Astrocyte of the hippocampus (primary cell): ENCODE results near the gene MYO6.

Experiments
- DNase-seq: peaks from one replicate; pipeline ENCODE4 v3.0.0; 2011; ENCODE audit warnings: low read depth, low spot score

The MYO6 gene

DNA sequence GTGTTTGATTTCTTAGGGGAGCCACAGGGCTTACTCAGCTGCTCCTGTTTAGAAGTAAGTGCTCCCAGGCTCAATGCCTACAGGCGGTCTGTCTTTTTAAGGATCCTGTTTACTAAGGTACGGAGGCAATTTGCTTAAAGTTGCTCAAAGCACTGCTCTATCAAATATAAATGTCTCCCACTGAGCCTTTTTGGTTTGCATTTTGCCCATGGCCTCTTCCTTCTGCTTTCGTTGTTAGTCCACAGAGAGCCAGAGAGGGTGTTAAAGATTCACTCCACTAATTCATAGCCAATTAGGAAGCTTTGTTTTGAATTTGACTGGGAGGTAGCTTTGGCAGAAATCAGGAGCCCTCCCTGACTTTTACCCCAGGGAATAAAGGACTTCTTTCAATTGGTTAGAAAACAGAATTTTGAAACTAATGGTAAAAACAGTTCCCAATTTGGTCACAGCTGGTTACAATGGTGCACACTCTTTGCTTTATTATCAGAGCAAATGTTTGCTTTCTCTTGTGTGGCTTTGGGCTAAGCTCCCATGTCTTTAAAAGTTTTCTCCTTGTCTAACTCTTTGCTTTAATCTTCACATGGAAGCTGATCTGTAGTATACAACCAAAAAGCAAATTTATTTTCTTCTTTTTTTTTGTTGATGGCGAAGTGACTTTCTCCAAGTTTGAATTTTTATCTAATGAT is 197.2 kb downstream of the MYO6 start:
- DNase-seq = no peak

GRCh38 chr6:75947935-75948334 is 198.9 kb downstream of the MYO6 start:
- DNase-seq = no peak

GRCh38 chr6:75952128-75952527 is 203.1 kb downstream of the MYO6 start:
- no peak for DNase-seq

- DNase-seq = no peak
Measured at GRCh38 chr6:75963569-75963968, 214.5 kb downstream of the MYO6 start.

GRCh38 chr6:75968143-75968542 is 219.1 kb downstream of the MYO6 start:
- DNase-seq = no peak
